GM23338 (cell line): ENCODE data around the gene FDXACB1. TPM values are rescaled to one million over a fixed set of nuclear protein-coding genes. Genes with fewer than 3 reads are reported as not detected.
A peak's percentile ranks its signal among the peaks of the same experiment; 100 is the strongest.

Experiments used
- ATAC-seq: fragments of 200-7000 bp; cut with Tn5 transposase; 3 replicates; pipeline ENCODE4 v1.9.1; 2020
- DNase-seq: peaks from one replicate; pipeline ENCODE4 v3.0.0-alpha.2; 2015; ENCODE audit warnings: low spot score
- H2AFZ ChIP-seq: fragments of 200-600 bp; sonication (generic); 2 replicates; pipeline ENCODE4 v1.8.0; 2016; ENCODE audit warnings: antibody characterized with exemption, mild to moderate bottlenecking, moderate library complexity
- H3F3A ChIP-seq: fragments of 200-600 bp; sonication (generic); replicated peaks from 2 replicates; pipeline ENCODE4 v1.8.0; 2017; ENCODE audit warnings: antibody characterized with exemption, mixed run types, low read depth
- H3K27ac ChIP-seq: fragments of 200-600 bp; sonication (generic); 2 replicates; pipeline ENCODE4 v1.6.1; 2016; ENCODE audit warnings: low read depth
- H3K27me3 ChIP-seq: fragments of 200-600 bp; sonication (generic); 2 replicates; pipeline ENCODE4 v1.8.0; 2016; ENCODE audit warnings: mild to moderate bottlenecking, mixed run types, moderate library complexity; ENCODE audit not compliant: insufficient read depth
- H3K36me3 ChIP-seq: fragments of 200-600 bp; sonication (generic); 2 replicates; pipeline ENCODE4 v1.8.0; 2016; ENCODE audit warnings: mild to moderate bottlenecking; ENCODE audit not compliant: insufficient read depth
- H3K4me1 ChIP-seq: fragments of 200-600 bp; sonication (generic); 2 replicates; pipeline ENCODE4 v1.8.0; 2016; ENCODE audit warnings: mild to moderate bottlenecking, moderate library complexity; ENCODE audit not compliant: insufficient read depth
- H3K4me2 ChIP-seq: fragments of 200-600 bp; sonication (generic); 2 replicates; pipeline ENCODE4 v1.7.1; 2017; ENCODE audit warnings: mixed run types
- H3K4me3 ChIP-seq: fragments of 200-600 bp; sonication (generic); 2 replicates; pipeline ENCODE4 v1.6.1; 2016; ENCODE audit warnings: mixed run types
- H3K79me2 ChIP-seq: fragments of 200-600 bp; sonication (generic); replicated peaks from 2 replicates; pipeline ENCODE4 v1.8.0; 2017; ENCODE audit warnings: mild to moderate bottlenecking; ENCODE audit not compliant: insufficient read depth
- H3K9me2 ChIP-seq: fragments of 200-600 bp; sonication (generic); 2 replicates; pipeline ENCODE4 v1.8.0; 2017; ENCODE audit not compliant: insufficient read depth
- H4K20me1 ChIP-seq: fragments of 200-600 bp; sonication (generic); replicated peaks from 2 replicates; pipeline ENCODE4 v1.8.0; 2017; ENCODE audit warnings: mild to moderate bottlenecking; ENCODE audit not compliant: insufficient read depth
- H3K27ac Mint-ChIP-seq: 2 replicates; pipeline ENCODE4 v1.8.0; 2020; ENCODE audit warnings: inconsistent platforms, mild to moderate bottlenecking, moderate library complexity, mixed read lengths
- H3K27me3 Mint-ChIP-seq: 3 replicates; pipeline ENCODE4 v1.8.0; 2022; ENCODE audit warnings: low read depth, mild to moderate bottlenecking, moderate library complexity, mixed read lengths, inconsistent platforms; ENCODE audit not compliant: insufficient read depth, poor library complexity
- H3K36me3 Mint-ChIP-seq: 3 replicates; pipeline ENCODE4 v1.8.0; 2021; ENCODE audit warnings: low read depth, mild to moderate bottlenecking, inconsistent platforms, moderate library complexity, mixed read lengths
- H3K4me1 Mint-ChIP-seq: 3 replicates; pipeline ENCODE4 v1.8.0; 2020; ENCODE audit warnings: mild to moderate bottlenecking, inconsistent platforms, mixed read lengths
- H3K4me3 Mint-ChIP-seq: 3 replicates; pipeline ENCODE4 v1.8.0; 2021; ENCODE audit warnings: moderate library complexity, mild to moderate bottlenecking, inconsistent platforms, mixed read lengths
- H3K9me3 Mint-ChIP-seq: 3 replicates; pipeline ENCODE4 v1.8.0; 2020; ENCODE audit warnings: moderate library complexity, mild to moderate bottlenecking, inconsistent platforms, mixed read lengths
- CREB1 ChIP-seq: fragments of 250-450 bp; sonication (Bioruptor Pico); IDR thresholded peaks from 2 replicates; pipeline ENCODE4 v1.5.0; 2020; ENCODE audit warnings: low read depth, mild to moderate bottlenecking, moderate library complexity
- EZH2 ChIP-seq: fragments of 200-600 bp; sonication (generic); IDR thresholded peaks from one replicate; pipeline ENCODE4 v1.8.0; 2017; ENCODE audit warnings: antibody characterized with exemption, mild to moderate bottlenecking, low read depth; ENCODE audit not compliant: unreplicated experiment
- EZH2phosphoT487 ChIP-seq: fragments of 200-600 bp; sonication (generic); IDR thresholded peaks from one replicate; pipeline ENCODE4 v1.8.1; 2018; ENCODE audit warnings: antibody characterized with exemption; ENCODE audit not compliant: unreplicated experiment
- JUNB ChIP-seq: IDR thresholded peaks from one replicate; pipeline ENCODE4 v1.6.1; 2016; ENCODE audit warnings: antibody characterized with exemption; ENCODE audit not compliant: unreplicated experiment
- NANOG ChIP-seq: IDR thresholded peaks from 2 replicates; pipeline ENCODE4 v1.6.1; 2016; ENCODE audit warnings: antibody characterized with exemption, borderline replicate concordance
- POLR2AphosphoS5 ChIP-seq: IDR thresholded peaks from 2 replicates; pipeline ENCODE4 v1.6.1; 2016; ENCODE audit warnings: antibody characterized with exemption, low read depth
- STAT1 ChIP-seq: IDR thresholded peaks from one replicate; pipeline ENCODE4 v1.6.1; 2016; ENCODE audit warnings: antibody characterized with exemption; ENCODE audit not compliant: unreplicated experiment
- ZNF114 ChIP-seq: fragments of 250-450 bp; sonication (Bioruptor Pico); IDR thresholded peaks from 2 replicates; pipeline ENCODE4 v1.5.0; 2020; ENCODE audit warnings: mild to moderate bottlenecking, moderate library complexity
- ZNF331 ChIP-seq: fragments of 250-450 bp; sonication (Bioruptor Pico); IDR thresholded peaks from 2 replicates; pipeline ENCODE4 v1.5.0; 2020; ENCODE audit warnings: low read depth, mild to moderate bottlenecking, moderate library complexity
- polyA plus RNA-seq: library from polyadenylated mRNA; unstranded; fragments of >200 nt; fragmentation: Nextera tagmentation; extraction: Ambion mirVana; gene quantifications from 2 replicates; pipeline ENCODE4 v1.2.1, GENCODE V29; 2016
- total RNA-seq: library from RNA; depleted of rRNA; stranded (reverse); fragments of >200 nt; shearing (Covaris generic); gene quantifications from 2 replicates; pipeline ENCODE4 v1.2.3, GENCODE V29; 2014
- TF ChIP-seq, protein P1 (sequence below), 2 experiments: fragments of 200-600 bp in 1 of 2; sonication (generic) in 1 of 2; conservative IDR thresholded peaks; 2 replicates each; pipeline versions ENCODE4 v1.5.1 to v1.6.1; 2016 to 2017; ENCODE audit warnings: antibody characterized with exemption in 2 of 2, low read depth in 2 of 2, mild to moderate bottlenecking in 2 of 2, moderate library complexity in 1 of 2
- TF ChIP-seq, protein P2 (sequence below): fragments of 250-450 bp; sonication (Bioruptor Pico); IDR thresholded peaks from 2 replicates; pipeline ENCODE4 v1.5.0; 2020; ENCODE audit warnings: mild to moderate bottlenecking, moderate library complexity
- TF ChIP-seq, protein P3 (sequence below): IDR thresholded peaks from one replicate; pipeline ENCODE4 v1.6.1; 2018; ENCODE audit warnings: antibody characterized with exemption; ENCODE audit not compliant: unreplicated experiment
- TF ChIP-seq, protein P4 (sequence below): IDR thresholded peaks from 2 replicates; pipeline ENCODE4 v1.6.1; 2016; ENCODE audit warnings: antibody characterized with exemption

The FDXACB1 gene
- total and polyA plus RNA-seq, 2 experiments from 2014 or later: 1.6 to 2.4 TPM

DNA sequence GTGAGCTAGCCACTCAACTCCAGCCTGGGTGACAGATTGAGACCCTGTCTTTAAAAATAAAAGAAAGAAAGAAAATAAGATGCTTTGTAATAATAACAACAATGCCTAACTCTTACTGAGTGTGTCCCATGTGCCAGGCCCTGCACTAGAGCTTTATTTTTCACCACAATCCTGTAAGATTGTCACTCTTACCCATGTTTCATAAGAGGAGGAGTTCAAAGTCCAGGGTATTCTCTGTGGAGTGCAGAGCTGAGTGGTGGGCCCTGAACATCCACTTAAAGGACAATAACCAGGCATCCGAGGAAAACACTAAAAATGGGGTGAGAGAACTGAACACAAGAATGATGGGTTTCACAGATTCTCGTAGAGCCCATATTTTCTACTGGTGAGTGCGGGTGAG lies 38.8 kb upstream of the FDXACB1 start:
- peaks cover 3% of the 10 kb centered on the region; the same call in 1 of the 2 replicates for H3F3A ChIP-seq
- Mint-ChIP-seq H3K36me3 (no peaks in the 10 kb centered on the region), H3K4me3 (no peak overlapping the region), H3K27ac (peak overlapping the region; percentile 41; the same call in 1 of the 2 replicates), H3K9me3 (peaks cover 3% of the 10 kb centered on the region; the same call in 1 of the 3 replicates), H3K27me3 (peaks cover 9% of the 10 kb centered on the region), H3K4me1 (peaks cover 26% of the 10 kb centered on the region)
- H3K9me2 ChIP-seq: no peaks in the 10 kb centered on the region
- H3K4me1 ChIP-seq: peaks cover 18% of the 10 kb centered on the region
- no peak for ATAC-seq
- H3K27ac ChIP-seq: no peak overlapping the region
- no peak overlapping the region for H3K4me3 ChIP-seq
- H4K20me1 ChIP-seq: no peaks in the 10 kb centered on the region
- peak overlapping the region; percentile 37; the same call in 1 of the 2 replicates for H3K4me2 ChIP-seq
- no peaks in the 10 kb centered on the region for H3K79me2 ChIP-seq
- TF ChIP-seq NANOG (no peak), JUNB (no peak), CREB1 (CRISPR knock-in tag) (no peak), POLR2AphosphoS5 (no peak), STAT1 (no peak), EZH2 (no peak), ZNF114 (no peak), ZNF331 (CRISPR knock-in tag) (no peak), EZH2phosphoT487 (no peak)
- TF ChIP-seq, protein P1, sequence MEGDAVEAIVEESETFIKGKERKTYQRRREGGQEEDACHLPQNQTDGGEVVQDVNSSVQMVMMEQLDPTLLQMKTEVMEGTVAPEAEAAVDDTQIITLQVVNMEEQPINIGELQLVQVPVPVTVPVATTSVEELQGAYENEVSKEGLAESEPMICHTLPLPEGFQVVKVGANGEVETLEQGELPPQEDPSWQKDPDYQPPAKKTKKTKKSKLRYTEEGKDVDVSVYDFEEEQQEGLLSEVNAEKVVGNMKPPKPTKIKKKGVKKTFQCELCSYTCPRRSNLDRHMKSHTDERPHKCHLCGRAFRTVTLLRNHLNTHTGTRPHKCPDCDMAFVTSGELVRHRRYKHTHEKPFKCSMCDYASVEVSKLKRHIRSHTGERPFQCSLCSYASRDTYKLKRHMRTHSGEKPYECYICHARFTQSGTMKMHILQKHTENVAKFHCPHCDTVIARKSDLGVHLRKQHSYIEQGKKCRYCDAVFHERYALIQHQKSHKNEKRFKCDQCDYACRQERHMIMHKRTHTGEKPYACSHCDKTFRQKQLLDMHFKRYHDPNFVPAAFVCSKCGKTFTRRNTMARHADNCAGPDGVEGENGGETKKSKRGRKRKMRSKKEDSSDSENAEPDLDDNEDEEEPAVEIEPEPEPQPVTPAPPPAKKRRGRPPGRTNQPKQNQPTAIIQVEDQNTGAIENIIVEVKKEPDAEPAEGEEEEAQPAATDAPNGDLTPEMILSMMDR (conservative IDR thresholded peaks at IDR 0.05; ENCODE audit: low read depth in 2 of 2): no peak
- TF ChIP-seq, protein P2, sequence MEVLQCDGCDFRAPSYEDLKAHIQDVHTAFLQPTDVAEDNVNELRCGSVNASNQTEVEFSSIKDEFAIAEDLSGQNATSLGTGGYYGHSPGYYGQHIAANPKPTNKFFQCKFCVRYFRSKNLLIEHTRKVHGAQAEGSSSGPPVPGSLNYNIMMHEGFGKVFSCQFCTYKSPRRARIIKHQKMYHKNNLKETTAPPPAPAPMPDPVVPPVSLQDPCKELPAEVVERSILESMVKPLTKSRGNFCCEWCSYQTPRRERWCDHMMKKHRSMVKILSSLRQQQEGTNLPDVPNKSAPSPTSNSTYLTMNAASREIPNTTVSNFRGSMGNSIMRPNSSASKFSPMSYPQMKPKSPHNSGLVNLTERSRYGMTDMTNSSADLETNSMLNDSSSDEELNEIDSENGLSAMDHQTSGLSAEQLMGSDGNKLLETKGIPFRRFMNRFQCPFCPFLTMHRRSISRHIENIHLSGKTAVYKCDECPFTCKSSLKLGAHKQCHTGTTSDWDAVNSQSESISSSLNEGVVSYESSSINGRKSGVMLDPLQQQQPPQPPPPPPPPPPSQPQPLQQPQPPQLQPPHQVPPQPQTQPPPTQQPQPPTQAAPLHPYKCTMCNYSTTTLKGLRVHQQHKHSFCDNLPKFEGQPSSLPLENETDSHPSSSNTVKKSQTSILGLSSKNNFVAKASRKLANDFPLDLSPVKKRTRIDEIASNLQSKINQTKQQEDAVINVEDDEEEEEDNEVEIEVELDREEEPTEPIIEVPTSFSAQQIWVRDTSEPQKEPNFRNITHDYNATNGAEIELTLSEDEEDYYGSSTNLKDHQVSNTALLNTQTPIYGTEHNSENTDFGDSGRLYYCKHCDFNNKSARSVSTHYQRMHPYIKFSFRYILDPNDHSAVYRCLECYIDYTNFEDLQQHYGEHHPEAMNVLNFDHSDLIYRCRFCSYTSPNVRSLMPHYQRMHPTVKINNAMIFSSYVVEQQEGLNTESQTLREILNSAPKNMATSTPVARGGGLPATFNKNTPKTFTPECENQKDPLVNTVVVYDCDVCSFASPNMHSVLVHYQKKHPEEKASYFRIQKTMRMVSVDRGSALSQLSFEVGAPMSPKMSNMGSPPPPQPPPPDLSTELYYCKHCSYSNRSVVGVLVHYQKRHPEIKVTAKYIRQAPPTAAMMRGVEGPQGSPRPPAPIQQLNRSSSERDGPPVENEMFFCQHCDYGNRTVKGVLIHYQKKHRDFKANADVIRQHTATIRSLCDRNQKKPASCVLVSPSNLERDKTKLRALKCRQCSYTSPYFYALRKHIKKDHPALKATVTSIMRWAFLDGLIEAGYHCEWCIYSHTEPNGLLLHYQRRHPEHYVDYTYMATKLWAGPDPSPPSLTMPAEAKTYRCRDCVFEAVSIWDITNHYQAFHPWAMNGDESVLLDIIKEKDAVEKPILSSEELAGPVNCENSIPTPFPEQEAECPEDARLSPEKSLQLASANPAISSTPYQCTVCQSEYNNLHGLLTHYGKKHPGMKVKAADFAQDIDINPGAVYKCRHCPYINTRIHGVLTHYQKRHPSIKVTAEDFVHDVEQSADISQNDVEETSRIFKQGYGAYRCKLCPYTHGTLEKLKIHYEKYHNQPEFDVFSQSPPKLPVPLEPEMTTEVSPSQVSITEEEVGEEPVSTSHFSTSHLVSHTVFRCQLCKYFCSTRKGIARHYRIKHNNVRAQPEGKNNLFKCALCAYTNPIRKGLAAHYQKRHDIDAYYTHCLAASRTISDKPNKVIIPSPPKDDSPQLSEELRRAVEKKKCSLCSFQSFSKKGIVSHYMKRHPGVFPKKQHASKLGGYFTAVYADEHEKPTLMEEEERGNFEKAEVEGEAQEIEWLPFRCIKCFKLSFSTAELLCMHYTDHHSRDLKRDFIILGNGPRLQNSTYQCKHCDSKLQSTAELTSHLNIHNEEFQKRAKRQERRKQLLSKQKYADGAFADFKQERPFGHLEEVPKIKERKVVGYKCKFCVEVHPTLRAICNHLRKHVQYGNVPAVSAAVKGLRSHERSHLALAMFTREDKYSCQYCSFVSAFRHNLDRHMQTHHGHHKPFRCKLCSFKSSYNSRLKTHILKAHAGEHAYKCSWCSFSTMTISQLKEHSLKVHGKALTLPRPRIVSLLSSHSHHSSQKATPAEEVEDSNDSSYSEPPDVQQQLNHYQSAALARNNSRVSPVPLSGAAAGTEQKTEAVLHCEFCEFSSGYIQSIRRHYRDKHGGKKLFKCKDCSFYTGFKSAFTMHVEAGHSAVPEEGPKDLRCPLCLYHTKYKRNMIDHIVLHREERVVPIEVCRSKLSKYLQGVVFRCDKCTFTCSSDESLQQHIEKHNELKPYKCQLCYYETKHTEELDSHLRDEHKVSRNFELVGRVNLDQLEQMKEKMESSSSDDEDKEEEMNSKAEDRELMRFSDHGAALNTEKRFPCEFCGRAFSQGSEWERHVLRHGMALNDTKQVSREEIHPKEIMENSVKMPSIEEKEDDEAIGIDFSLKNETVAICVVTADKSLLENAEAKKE (CRISPR knock-in tag): no peak
- TF ChIP-seq, protein P3, sequence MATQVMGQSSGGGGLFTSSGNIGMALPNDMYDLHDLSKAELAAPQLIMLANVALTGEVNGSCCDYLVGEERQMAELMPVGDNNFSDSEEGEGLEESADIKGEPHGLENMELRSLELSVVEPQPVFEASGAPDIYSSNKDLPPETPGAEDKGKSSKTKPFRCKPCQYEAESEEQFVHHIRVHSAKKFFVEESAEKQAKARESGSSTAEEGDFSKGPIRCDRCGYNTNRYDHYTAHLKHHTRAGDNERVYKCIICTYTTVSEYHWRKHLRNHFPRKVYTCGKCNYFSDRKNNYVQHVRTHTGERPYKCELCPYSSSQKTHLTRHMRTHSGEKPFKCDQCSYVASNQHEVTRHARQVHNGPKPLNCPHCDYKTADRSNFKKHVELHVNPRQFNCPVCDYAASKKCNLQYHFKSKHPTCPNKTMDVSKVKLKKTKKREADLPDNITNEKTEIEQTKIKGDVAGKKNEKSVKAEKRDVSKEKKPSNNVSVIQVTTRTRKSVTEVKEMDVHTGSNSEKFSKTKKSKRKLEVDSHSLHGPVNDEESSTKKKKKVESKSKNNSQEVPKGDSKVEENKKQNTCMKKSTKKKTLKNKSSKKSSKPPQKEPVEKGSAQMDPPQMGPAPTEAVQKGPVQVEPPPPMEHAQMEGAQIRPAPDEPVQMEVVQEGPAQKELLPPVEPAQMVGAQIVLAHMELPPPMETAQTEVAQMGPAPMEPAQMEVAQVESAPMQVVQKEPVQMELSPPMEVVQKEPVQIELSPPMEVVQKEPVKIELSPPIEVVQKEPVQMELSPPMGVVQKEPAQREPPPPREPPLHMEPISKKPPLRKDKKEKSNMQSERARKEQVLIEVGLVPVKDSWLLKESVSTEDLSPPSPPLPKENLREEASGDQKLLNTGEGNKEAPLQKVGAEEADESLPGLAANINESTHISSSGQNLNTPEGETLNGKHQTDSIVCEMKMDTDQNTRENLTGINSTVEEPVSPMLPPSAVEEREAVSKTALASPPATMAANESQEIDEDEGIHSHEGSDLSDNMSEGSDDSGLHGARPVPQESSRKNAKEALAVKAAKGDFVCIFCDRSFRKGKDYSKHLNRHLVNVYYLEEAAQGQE: no peak
- TF ChIP-seq, protein P4, sequence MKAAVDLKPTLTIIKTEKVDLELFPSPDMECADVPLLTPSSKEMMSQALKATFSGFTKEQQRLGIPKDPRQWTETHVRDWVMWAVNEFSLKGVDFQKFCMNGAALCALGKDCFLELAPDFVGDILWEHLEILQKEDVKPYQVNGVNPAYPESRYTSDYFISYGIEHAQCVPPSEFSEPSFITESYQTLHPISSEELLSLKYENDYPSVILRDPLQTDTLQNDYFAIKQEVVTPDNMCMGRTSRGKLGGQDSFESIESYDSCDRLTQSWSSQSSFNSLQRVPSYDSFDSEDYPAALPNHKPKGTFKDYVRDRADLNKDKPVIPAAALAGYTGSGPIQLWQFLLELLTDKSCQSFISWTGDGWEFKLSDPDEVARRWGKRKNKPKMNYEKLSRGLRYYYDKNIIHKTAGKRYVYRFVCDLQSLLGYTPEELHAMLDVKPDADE: no peak
- H3K36me3 ChIP-seq: no peaks in the 10 kb centered on the region
- no peak overlapping the region for H2AFZ ChIP-seq
- no peak for DNase-seq
- H3K27me3 ChIP-seq: no peaks in the 10 kb centered on the region
